Osteocyte (in vitro differentiated cells): ENCODE results near the gene LUZP2. TPM values are rescaled to one million over a fixed set of nuclear protein-coding genes. Genes with fewer than 3 reads are reported as not detected.
"Not testable (repeated sequence)": the region's sequence is repeated elsewhere in the genome, so short reads cannot be mapped to it uniquely, and the experiment has no call there.

Source experiments
- DNase-seq: peaks from one replicate; pipeline ENCODE4 v3.0.0; 2021; ENCODE audit warnings: mixed read lengths; ENCODE audit not compliant: unreplicated experiment; ENCODE audit errors: extremely low spot score
- H3K27ac Mint-ChIP-seq: one replicate; pipeline ENCODE4 v1.8.0; 2021; ENCODE audit warnings: mild to moderate bottlenecking, mixed read lengths; ENCODE audit not compliant: unreplicated experiment
- H3K27me3 Mint-ChIP-seq: one replicate; pipeline ENCODE4 v1.8.0; 2021; ENCODE audit warnings: mixed read lengths; ENCODE audit not compliant: unreplicated experiment
- H3K36me3 Mint-ChIP-seq: one replicate; pipeline ENCODE4 v1.8.0; 2021; ENCODE audit warnings: mixed read lengths; ENCODE audit not compliant: unreplicated experiment
- H3K4me1 Mint-ChIP-seq: one replicate; pipeline ENCODE4 v1.8.0; 2021; ENCODE audit warnings: mixed read lengths; ENCODE audit not compliant: unreplicated experiment
- H3K4me3 Mint-ChIP-seq: one replicate; pipeline ENCODE4 v1.8.0; 2021; ENCODE audit warnings: mild to moderate bottlenecking, moderate library complexity, mixed read lengths; ENCODE audit not compliant: unreplicated experiment
- H3K9me3 Mint-ChIP-seq: one replicate; pipeline ENCODE4 v1.8.0; 2021; ENCODE audit warnings: mixed read lengths; ENCODE audit not compliant: unreplicated experiment
- CTCF ChIP-seq: fragments of 200-600 bp; sonication (generic); IDR thresholded peaks from 2 replicates; pipeline ENCODE4 v1.5.0; 2021; ENCODE audit warnings: antibody characterized with exemption, mild to moderate bottlenecking, moderate library complexity
- total RNA-seq: library from RNA; stranded (reverse); gene quantifications from 2 replicates; pipeline ENCODE4 v1.2.1, GENCODE V29; 2021

LUZP2 gene
- total RNA-seq, 1 donor from 2014 or later, result 3.5 TPM

- no peak for DNase-seq
- no peaks in the 10 kb centered on the region for H3K27me3 Mint-ChIP-seq
- H3K4me3 Mint-ChIP-seq, result no peak overlapping the region
- no peak overlapping the region for H3K27ac Mint-ChIP-seq
- peaks cover 8% of the 10 kb centered on the region for H3K9me3 Mint-ChIP-seq
- peaks cover 8% of the 10 kb centered on the region for H3K4me1 Mint-ChIP-seq
- H3K36me3 Mint-ChIP-seq, result no peaks in the 10 kb centered on the region
- TF ChIP-seq CTCF, result no peak
Measured at GRCh38 chr11:24965748-24966147, 468.9 kb downstream of the LUZP2 start.

GRCh38 chr11:24993903-24994302 is 497.1 kb downstream of the LUZP2 start:
- not testable (repeated sequence) for H3K27ac Mint-ChIP-seq, H3K4me3 Mint-ChIP-seq, H3K36me3 Mint-ChIP-seq, H3K9me3 Mint-ChIP-seq, DNase-seq, H3K27me3 Mint-ChIP-seq, H3K4me1 Mint-ChIP-seq

DNA sequence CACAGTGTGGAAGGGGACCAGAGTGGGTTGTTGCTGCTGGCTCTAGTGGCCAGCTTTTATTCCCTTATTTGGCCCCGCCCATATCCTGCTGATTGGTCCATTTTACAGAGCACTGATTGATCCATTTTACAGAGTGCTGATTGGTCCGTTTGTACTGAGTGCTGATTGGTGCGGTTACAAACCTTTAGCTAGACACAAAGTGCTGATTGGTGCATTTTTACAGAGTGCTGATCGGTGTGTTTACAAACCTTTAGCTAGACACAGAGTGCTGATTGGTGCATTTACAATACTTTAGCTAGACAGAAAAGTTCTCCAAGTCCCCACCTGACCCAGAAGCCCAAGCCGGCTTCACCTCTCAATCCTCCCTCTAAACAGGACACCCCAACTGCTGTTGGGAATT is 503.1 kb downstream of the LUZP2 start:
- H3K27ac Mint-ChIP-seq, H3K27me3 Mint-ChIP-seq, H3K4me3 Mint-ChIP-seq, H3K4me1 Mint-ChIP-seq, H3K36me3 Mint-ChIP-seq, DNase-seq: not testable (repeated sequence)
- peaks cover 12% of the 10 kb centered on the region for H3K9me3 Mint-ChIP-seq

GRCh38 chr11:25037431-25037830 is 540.6 kb downstream of the LUZP2 start:
- no peak overlapping the region for H3K27ac Mint-ChIP-seq
- peaks cover 2% of the 10 kb centered on the region for H3K4me1 Mint-ChIP-seq
- H3K9me3 Mint-ChIP-seq, result no peaks in the 10 kb centered on the region
- H3K36me3 Mint-ChIP-seq, result no peaks in the 10 kb centered on the region
- no peaks in the 10 kb centered on the region for H3K27me3 Mint-ChIP-seq
- no peak for DNase-seq
- H3K4me3 Mint-ChIP-seq, result no peak overlapping the region
- TF ChIP-seq CTCF, result no peak

- no peak overlapping the region for H3K4me3 Mint-ChIP-seq
- DNase-seq, result no peak
- H3K9me3 Mint-ChIP-seq, result no peaks in the 10 kb centered on the region
- H3K27ac Mint-ChIP-seq, result no peak overlapping the region
- peaks cover 2% of the 10 kb centered on the region for H3K4me1 Mint-ChIP-seq
- H3K36me3 Mint-ChIP-seq, result no peaks in the 10 kb centered on the region
- TF ChIP-seq CTCF, result no peak
- H3K27me3 Mint-ChIP-seq, result no peaks in the 10 kb centered on the region
Measured at GRCh38 chr11:25038131-25038530, 541.3 kb downstream of the LUZP2 start.

DNA sequence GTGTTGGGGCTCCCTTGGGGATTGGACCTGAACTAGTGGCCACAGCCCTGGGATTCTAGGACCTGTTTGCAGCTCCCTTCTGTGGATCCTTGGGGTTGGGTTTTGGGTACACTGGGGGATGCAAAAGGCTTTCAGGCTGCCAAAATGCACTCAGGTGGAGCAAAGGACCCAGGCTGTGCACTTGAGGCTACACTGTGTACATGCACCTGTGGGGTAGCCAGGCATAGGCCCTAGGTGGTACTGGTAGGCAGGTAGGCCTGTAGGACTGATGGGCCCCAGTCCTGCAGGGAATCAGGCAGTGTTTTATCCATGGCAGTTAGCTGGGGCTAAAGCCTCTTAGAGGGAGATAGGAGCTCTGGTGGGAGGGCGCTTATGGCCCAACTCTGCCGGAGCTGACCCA is 542.3 kb downstream of the LUZP2 start:
- Mint-ChIP-seq H3K27ac (no peak overlapping the region), H3K36me3 (no peaks in the 10 kb centered on the region), H3K4me1 (peaks cover 2% of the 10 kb centered on the region), H3K27me3 (no peaks in the 10 kb centered on the region), H3K9me3 (no peaks in the 10 kb centered on the region), H3K4me3 (no peak overlapping the region)
- TF ChIP-seq CTCF, result no peak
- no peak for DNase-seq
